ENCODE measurements around the gene CDSN. TPM values are rescaled to one million over a fixed set of nuclear protein-coding genes. Genes with fewer than 3 reads are reported as not detected.

CDSN gene
- total RNA-seq, 4 donors from 2014 or later: not detected

DNA sequence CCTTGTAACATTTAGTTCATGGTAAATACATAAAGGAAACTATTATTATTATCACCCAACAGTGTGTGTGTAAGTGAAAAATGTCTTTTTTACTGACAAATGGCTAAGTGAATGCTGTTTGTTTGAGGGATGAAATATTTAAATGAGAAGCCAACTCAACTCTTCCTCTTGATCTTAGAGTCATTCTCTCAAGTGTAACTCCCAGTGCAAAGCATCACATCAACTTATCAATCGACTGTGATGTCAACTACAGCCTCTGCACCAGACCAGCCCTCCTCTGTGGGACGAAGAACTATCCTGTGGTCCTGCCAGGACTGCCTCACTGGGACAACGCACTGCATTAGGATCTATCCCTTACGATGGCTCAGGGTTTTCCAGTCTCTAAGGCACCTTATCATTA, 13.2 kb downstream of the CDSN start:
- ATAC-seq (ENCODE audit: low FRiP score): no peak

DNA sequence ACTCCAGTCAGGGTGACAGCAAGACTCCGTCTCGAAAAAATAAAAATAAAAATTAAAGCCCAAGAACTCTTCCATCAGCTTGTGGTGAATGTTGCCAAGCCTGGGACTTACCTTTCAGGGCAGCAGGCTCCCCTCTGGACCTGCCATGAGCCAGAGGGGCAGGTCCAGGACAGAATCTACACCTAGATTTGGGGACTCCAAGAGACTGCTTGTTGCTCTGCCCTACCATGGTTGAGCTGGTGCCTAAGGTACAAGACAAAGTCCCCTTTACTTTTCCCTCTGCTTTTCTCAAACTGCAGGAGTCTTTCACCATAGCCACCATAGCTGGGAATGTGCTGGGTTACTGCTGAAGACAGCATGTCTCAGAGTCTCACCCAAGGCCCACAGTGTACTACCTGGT, 17.1 kb downstream of the CDSN start:
- TF ChIP-seq, protein P1, sequence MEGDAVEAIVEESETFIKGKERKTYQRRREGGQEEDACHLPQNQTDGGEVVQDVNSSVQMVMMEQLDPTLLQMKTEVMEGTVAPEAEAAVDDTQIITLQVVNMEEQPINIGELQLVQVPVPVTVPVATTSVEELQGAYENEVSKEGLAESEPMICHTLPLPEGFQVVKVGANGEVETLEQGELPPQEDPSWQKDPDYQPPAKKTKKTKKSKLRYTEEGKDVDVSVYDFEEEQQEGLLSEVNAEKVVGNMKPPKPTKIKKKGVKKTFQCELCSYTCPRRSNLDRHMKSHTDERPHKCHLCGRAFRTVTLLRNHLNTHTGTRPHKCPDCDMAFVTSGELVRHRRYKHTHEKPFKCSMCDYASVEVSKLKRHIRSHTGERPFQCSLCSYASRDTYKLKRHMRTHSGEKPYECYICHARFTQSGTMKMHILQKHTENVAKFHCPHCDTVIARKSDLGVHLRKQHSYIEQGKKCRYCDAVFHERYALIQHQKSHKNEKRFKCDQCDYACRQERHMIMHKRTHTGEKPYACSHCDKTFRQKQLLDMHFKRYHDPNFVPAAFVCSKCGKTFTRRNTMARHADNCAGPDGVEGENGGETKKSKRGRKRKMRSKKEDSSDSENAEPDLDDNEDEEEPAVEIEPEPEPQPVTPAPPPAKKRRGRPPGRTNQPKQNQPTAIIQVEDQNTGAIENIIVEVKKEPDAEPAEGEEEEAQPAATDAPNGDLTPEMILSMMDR (IDR thresholded peaks at IDR 0.05): no peak
- ATAC-seq (ENCODE audit: low FRiP score) (no peak), DNase-seq (ENCODE audit: low spot score) (no peak)

More for the DNA sequence above, 13.2 kb downstream of the CDSN start:
- TF ChIP-seq, protein P1 (IDR thresholded peaks at IDR 0.05): no peak
- no peak for DNase-seq (ENCODE audit: low spot score)

GRCh38 chr6:31098449-31098938, 21.8 kb downstream of the CDSN start:
- ATAC-seq (ENCODE audit: low FRiP score) (no peak), DNase-seq (ENCODE audit: low spot score) (no peak)
- TF ChIP-seq, protein P1 (IDR thresholded peaks at IDR 0.05): no peak

DNA sequence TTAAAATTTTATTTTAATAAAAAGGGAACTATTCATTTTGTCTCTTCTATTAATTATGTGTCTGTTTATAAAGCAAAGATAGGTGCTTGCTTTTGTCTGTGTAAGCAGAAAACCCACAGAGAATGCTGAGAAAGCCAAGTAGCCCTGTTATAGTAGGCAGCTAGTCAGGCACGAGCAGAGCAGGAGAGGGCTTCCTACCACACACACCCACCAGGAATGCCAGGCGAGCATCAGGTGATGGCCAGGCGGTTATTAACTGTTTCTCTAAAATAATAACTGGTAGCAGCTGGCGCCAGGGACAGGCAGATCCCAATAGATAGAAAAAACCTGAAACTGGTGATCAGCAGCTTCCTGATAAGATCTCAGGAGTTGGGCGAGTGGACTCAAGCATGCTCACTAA, 23.6 kb downstream of the CDSN start:
- no peak for DNase-seq (ENCODE audit: low spot score)
- ATAC-seq (ENCODE audit: low FRiP score): no peak
- TF ChIP-seq, protein P1 (IDR thresholded peaks at IDR 0.05): no peak

DNA sequence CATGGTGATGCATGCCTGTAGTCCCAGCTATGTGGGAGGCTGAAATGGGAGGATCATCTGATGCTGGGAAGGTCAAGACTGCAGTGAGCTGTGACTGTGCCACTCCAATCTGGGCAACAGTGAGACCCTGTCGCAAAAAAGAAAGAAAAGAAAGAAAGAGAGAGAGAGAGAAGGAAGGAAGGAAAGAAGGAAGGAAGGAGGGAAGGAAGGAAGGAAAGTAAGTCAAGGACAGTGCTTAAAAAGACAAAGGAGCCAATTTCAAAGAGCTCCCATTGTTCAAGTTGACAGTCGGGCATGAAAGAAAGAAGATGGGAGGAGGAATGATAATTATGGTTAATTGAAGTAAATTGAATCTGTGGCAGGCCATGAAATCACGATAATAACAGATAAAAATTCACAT, 24.0 kb downstream of the CDSN start:
- no peak for ATAC-seq (ENCODE audit: low FRiP score)
- DNase-seq (ENCODE audit: low spot score): no peak
- TF ChIP-seq, protein P1 (IDR thresholded peaks at IDR 0.05): no peak

- peak; percentile 48 for ATAC-seq (ENCODE audit: low FRiP score)
- DNase-seq (ENCODE audit: low spot score): no peak
- TF ChIP-seq, protein P1 (IDR thresholded peaks at IDR 0.05): no peak
Observed at GRCh38 chr6:31094389-31094881, 25.8 kb downstream of the CDSN start.

DNA sequence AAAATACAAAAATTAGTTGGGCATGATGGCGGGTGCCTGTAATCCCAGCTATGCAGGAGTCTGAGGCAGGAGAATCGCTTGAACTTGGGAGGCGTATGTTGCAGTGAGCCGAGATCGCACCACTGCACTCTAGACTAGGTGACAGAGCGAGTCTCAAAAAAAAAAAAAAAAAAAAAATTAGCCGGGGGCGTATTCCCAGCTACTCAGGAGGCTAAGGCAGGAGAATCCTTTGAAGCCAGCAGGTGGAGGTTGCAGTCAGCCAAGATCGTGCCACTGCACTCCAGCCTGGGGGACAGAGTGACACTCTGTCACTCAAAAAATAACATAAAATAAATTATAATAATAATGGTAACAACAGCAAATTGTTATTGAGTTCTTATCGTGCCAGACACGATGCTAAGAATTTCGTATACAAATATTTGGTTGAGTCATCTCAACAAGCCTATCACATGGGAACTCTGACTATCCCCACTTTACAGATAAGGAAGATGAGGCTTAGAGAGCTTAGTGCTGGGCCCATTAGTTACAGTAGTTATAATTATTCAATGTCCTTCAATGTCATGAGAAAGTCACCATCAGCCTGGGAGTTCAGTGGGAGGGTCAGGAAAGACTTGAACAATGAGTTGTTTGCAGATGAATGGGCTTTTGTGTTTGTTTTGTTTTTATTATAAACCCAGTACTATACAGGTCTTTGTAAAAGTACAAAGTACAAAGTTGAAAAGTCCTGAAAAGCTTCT, 27.3 kb downstream of the CDSN start:
- ATAC-seq (ENCODE audit: low FRiP score): no peak
- no peak for DNase-seq (ENCODE audit: low spot score)
- TF ChIP-seq, protein P1 (IDR thresholded peaks at IDR 0.05): no peak

Data from omental fat pad (tissue), 4 donors.